ENCODE data around the gene SHISA3.

The SHISA3 gene

GRCh38 chr4:42446823-42447222, 49.5 kb downstream of the SHISA3 start:
- no peak for DNase-seq (ENCODE audit: low spot score)

All from GM03348 (cell line).